Activated CD4-positive, alpha-beta T cell treated with anti-CD3 and anti-CD28 coated beads for 1 hour (primary cell): ENCODE measurements around the gene TLE4.

Experiments
- DNase-seq: peaks from one replicate; pipeline ENCODE4 v3.0.0-alpha.2; 2020

TLE4 gene

GRCh38 chr9:79572608-79573411 lies 1.0 kb downstream of the TLE4 start:
- peak; percentile 50 for DNase-seq

GRCh38 chr9:79573412-79573923 lies 1.7 kb downstream of the TLE4 start:
- DNase-seq: no peak

- no peak for DNase-seq
Observed at GRCh38 chr9:79574136-79574535, 2.4 kb downstream of the TLE4 start.

GRCh38 chr9:79574781-79575180 lies 3.0 kb downstream of the TLE4 start:
- DNase-seq: no peak

GRCh38 chr9:79575547-79575946 lies 3.8 kb downstream of the TLE4 start:
- DNase-seq: no peak

- no peak for DNase-seq
Observed at GRCh38 chr9:79577969-79578723, 6.4 kb downstream of the TLE4 start.

GRCh38 chr9:79578891-79579290 lies 7.1 kb downstream of the TLE4 start:
- DNase-seq: no peak

- DNase-seq: no peak
Observed at GRCh38 chr9:79579624-79580023, 7.9 kb downstream of the TLE4 start.

- DNase-seq: no peak
Observed at GRCh38 chr9:79580055-79580454, 8.3 kb downstream of the TLE4 start.

- no peak for DNase-seq
Observed at GRCh38 chr9:79581388-79581787, 9.6 kb downstream of the TLE4 start.

GRCh38 chr9:79581794-79582193 lies 10.0 kb downstream of the TLE4 start:
- no peak for DNase-seq

GRCh38 chr9:79583952-79584654 lies 12.3 kb downstream of the TLE4 start:
- no peak for DNase-seq

GRCh38 chr9:79584655-79584982 lies 12.9 kb downstream of the TLE4 start:
- DNase-seq: no peak

GRCh38 chr9:79588488-79589223 lies 16.9 kb downstream of the TLE4 start:
- no peak for DNase-seq

- DNase-seq: no peak
Observed at GRCh38 chr9:79591458-79591857, 19.7 kb downstream of the TLE4 start.

- no peak for DNase-seq
Observed at GRCh38 chr9:79592726-79593493, 21.1 kb downstream of the TLE4 start.

- no peak for DNase-seq
Observed at GRCh38 chr9:79598562-79599345, 27.0 kb downstream of the TLE4 start.

- no peak for DNase-seq
Observed at GRCh38 chr9:79600466-79600865, 28.7 kb downstream of the TLE4 start.

- no peak for DNase-seq
Observed at GRCh38 chr9:79603222-79603920, 31.6 kb downstream of the TLE4 start.

- DNase-seq: no peak
Observed at GRCh38 chr9:79604149-79604548, 32.4 kb downstream of the TLE4 start.
